T1000 (cell line): ENCODE measurements around the gene UBASH3A.
"Not testable (repeated sequence)": the region's sequence is repeated elsewhere in the genome, so short reads cannot be mapped to it uniquely, and the experiment has no call there.

Experiments
- DNase-seq: peaks from one replicate; lab custom pipeline; 2025; ENCODE audit warnings: mixed read lengths; lab: John Stamatoyannopoulos, UW

UBASH3A gene

GRCh38 chr21:42468491-42469131 lies 64.9 kb downstream of the UBASH3A start:
- no peak for DNase-seq

GRCh38 chr21:42469272-42469671 lies 65.6 kb downstream of the UBASH3A start:
- DNase-seq: no peak

- DNase-seq: not testable (repeated sequence)
Observed at GRCh38 chr21:42469726-42470125, 66.0 kb downstream of the UBASH3A start.

DNA sequence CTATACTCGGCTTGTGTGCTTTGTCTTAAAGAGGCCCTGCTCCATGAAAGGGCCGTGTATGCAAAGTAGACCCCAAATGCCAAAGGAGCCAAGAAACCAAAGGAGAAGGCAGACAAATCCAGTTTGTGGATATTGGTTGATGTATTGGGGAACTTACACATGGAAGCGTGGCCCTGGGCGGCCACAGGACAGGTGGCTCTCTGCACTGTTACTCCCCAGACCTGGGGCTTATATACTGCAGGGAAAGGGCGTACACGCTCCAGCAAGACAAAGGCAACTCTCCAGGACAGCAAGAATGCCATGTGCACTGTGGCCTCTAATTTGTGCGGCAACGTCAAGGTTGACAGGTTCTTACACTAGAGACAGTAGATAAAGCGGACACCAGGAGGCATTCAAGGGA lies 67.5 kb downstream of the UBASH3A start:
- DNase-seq: no peak

DNA sequence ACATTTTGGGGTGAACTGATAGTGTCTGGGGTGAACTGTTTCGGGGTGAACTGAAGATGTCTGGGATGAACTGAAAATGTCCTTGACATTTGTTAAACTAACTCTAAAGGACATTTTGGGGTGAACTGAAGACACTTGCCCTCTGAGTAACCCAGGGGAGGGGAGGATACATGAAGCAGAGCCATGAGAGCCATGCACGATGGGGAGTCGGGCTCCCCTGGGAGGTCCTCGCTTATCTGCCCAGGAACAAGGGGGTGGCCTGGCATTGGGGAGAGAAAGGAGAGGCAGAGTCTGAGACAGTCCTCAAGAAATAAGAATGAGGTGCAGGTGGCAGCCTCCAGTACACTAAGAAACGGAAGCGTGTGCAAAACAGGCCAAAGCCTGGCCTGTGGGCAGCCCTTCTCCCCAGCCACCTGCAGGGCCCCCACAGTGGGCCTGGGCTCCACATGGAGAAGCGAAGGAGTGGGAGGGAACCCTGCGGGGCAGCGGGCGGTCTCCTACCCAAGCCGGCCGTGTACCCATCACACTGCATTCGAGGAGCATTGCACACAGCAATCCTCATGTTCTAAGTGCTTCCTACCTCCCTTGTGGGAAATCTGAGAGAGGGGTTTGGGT lies 68.1 kb downstream of the UBASH3A start:
- DNase-seq: no peak

DNA sequence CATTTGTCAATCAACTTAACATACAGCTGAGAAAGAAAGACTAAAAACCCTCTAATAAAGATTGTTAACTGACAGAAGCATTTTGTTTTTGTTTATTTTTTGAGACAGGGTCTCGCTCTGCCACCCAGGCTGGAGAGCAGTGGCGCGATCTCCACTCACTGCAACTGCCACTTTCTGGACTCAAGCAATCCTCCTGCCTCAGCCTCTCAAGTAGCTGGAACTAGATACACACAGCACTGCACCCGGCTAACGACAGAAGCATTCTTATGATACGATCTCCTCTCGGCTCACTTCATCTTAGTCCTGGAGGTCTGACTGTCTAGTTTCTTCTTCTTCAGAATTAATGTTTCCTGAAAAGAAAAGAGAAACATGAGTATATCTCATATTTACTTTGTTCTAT lies 68.8 kb downstream of the UBASH3A start:
- no peak for DNase-seq

DNA sequence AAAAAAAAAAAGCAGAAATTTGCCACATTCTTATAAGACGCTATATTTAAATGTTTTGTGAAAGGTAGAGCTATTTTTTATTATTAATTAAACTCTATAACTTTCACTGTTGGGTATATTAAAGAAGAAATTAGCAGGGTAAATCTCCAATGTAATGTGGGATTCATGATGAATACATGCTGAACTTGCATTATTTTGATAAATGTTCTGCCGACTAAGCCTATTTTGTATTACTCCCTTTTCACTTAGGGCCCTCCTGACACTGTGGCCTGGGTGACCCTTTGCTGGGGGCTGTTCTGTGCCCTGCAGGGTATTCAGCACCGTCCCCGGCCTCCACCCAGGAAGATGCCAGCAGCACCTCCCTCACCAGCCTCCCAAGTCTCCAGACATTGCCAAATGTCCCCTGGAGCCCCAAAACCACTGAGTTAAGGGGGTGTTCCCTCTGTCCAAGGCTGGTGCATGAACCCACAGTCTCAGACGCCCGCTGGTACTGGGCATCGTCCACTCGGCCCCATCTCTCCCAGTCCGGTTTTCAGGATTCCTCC lies 69.9 kb downstream of the UBASH3A start:
- DNase-seq: no peak

GRCh38 chr21:42474043-42474831 lies 70.5 kb downstream of the UBASH3A start:
- DNase-seq: no peak

DNA sequence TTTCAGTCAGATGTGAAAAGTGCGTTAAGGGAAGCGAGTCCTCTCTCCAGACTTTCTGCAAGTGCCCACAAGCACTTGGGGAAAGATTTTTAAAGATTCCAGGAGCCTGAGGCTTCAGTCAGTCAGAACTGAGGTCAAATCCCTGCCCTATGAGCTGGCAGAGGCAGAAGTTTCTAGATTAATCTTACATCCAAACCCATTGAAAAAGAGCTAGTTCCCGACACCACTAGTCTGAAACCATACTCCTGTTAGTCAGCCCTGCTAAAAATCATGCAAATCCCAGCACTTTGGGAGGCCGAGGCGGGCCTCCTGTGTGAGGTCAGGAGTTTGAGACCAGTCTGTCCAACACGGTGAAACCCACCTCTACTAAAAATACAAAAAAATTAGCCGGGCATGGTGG lies 71.3 kb downstream of the UBASH3A start:
- no peak for DNase-seq

- no peak for DNase-seq
Observed at GRCh38 chr21:42475526-42476387, 72.1 kb downstream of the UBASH3A start.

DNA sequence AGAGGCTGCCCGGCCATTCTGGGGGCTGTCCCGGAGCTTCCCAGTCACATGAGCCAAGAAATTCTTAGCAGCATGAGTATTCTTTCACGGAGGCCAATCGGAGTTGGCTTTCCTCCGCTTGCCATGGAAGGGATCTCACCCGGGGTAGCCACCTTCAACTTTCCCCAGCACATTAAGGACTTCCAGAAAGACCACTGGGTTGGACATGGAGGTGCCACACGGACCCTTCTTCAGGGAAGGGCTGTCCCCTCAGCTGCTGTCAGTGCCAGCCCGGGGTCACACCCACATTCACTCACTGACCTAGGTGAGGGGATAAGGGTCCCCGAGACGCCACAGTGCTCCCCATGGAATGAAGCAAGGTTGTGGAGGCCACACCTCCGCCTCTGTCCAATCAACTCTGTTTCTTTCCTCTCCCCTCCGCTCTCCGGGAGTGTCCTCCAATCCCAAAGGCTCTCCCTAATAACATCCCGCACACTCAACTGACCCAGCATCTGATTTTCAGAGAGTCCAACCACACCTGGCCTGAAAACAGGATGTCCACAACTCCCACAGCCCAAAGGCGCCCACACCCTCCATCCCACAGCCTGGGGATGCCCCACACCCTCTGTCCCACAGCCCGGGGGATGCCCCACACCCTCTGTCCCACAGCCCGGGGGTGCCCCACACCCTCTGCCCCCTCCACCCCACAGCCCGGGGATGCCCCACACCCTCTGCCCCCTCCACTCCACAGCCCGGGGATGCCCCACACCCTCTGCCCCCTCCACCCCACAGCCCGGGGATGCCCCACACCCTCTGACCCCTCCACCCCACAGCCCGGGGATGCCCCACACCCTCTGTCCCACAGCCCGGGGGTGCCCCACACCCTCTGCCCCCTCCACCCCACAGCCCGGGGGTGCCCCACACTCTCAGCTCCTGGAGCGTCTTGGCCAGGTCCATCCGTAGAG lies 73.0 kb downstream of the UBASH3A start:
- DNase-seq: no peak

DNA sequence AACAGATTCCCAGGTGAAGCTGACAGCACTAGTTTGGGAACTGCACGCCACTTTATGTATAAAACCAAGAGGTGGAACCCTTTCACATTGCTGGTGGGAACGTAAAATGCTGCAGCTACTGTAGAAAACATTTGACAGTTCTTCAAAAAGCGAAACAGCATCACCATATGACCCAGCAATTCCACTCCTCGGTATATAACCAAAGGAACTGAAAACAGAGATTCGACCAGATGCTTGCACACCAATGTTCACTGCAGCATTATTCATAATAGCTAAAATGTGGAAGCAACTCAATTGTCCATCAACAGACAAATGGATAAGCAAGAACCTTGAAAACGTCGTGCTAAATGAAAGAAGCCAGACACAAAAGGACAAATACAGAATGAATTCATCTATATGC lies 74.8 kb downstream of the UBASH3A start:
- no peak for DNase-seq

DNA sequence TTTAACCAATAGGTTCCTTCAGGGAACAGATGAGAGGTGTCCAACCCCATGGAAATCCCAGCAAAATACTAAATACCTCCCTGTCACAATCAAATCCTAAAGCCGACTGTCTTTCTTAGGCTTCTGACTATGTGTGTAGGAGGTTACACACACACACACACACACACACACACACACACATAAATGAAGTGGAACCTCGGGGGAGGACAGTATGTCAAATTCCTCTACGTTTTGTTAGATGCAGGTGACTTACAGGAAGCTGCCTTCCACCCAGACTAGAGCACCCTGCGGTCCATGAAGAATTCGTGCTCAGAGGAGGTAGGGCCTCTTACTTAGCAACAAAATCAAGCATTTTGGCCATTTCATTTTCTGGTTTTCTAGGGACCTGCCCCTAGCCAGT lies 75.9 kb downstream of the UBASH3A start:
- no peak for DNase-seq

GRCh38 chr21:42480736-42481135 lies 77.0 kb downstream of the UBASH3A start:
- no peak for DNase-seq

DNA sequence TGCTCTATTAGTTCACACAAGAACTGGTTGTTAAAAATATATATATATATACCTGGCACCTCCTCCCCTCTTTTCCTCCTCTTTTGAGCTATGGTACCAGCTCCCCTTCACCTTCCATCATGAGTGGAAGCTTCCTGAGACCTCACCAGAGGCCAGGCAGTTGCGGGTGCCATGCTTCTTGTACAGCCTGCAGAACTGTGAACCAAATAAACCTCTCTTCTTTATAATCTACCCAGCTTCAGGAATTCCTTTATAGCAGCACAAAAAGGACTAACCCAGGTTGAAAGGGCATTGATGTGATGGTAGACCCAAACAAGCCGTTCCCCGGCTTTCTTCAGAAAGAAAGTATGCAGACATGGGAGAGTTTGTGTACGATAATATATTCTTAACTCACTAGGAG lies 77.5 kb downstream of the UBASH3A start:
- DNase-seq: no peak

DNA sequence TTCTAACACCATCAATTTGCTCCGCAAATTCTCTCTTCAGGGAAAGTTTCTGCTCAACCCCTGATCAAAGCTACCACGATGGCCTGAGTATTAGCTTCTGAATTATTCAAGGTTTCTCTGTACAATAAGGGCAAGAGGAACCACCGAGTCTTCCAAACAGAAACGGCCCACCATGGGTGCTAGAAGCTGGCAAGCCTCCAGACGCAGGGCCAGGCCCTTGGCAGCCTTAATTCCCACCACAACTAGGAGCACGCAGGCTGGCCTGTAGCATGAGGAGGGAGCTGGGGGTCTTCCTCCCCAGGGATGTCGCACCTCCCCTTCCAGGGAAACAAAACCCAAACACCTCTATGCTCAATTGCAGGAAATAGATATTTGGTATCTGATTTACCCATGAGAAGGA lies 81.3 kb downstream of the UBASH3A start:
- DNase-seq: no peak

DNA sequence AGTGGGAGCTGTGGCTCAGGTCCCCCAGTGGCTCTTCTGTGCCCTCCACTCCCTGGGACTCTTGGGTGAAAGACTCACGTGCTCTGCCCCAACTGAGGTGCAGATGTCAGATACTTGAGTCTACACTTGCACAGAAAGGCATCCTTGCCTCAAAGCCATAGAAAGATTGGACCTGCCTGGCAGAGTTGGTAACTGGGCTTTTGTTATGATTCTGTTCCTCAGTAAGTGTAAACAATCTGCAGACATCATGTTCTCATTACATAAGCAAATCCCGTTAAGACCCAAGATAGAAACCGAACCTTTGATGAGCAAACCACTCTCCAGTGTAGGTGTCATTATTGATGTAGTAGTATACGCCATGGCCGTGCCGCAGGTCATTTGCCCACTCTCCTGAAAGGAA lies 82.4 kb downstream of the UBASH3A start:
- DNase-seq: no peak

GRCh38 chr21:42486531-42486930 lies 82.8 kb downstream of the UBASH3A start:
- no peak for DNase-seq

DNA sequence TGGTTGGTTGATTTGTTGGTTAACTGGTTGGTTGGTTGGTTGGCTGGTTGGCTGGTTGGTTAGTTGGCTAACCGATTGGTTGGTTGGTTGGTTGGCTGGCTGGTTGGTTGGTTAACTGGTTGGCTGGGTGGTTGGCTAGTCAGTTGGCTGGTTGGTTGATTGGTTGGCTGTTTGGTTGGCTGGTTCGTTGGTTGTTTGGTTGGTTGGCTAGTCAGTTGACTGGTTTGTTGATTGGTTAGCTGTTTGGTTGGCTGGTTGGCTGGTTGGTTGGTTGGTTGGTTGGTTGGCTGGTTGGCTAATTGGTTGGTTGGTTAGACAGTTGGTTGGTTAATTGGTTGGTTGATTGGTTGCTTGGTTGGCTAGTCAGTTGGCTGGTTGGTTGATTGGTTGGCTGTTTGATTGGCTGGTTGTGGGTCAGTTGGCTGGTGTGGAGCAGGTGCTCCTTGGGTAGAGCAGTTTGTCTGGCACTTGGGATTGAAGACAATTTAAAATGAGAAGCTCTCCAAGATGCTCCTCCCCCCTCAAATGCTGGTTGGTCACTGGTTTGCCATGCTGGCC lies 85.4 kb downstream of the UBASH3A start:
- no peak for DNase-seq

DNA sequence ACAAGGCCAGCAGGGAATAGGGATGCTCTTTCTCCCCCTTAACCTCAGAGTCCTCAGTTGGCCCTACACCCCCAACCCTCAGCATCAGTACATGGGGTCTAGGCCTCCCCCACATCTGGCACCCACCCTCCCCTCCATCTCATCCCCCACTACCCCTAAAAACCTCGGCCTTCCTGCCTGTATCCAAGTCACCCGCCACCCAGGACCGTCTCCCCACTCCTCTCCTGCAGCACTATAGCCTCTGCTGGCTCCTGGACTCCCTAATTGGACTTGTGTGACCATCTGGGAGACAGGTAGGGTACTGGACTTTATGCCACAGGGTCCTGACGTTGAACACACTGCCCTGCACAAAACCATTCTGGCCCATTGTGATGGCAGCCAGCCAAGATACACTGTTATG lies 86.3 kb downstream of the UBASH3A start:
- no peak for DNase-seq

DNA sequence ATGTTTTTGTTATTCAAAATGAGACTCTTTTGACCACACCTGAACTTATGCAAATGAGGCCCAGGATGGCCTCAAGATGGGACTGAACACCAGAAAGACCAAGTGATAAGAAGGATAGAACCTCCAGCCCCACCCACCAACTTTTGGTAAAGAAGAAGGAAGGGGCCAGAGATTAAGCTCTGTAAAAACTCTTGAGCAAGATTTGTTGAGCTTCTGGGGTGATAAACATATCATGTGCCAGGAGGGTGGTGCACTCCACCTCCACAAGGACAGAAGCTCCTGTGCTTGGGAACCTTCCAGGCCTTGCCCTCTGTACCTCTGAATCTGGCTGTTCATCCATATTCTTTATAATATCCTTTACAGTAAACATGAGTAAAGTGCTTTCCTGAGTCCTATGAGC lies 87.0 kb downstream of the UBASH3A start:
- DNase-seq: no peak
